GM21515 (cell line): ENCODE data around the gene CYP2A6.
A peak's percentile ranks its signal among the peaks of the same experiment; 100 is the strongest.
"Not testable (repeated sequence)": the region's sequence is repeated elsewhere in the genome, so short reads cannot be mapped to it uniquely, and the experiment has no call there.

Experiments used
- ATAC-seq: cut with Tn5 transposase; IDR thresholded peaks from one replicate; pipeline ENCODE4 v1.9.1; 2021; ENCODE audit not compliant: unreplicated experiment

CYP2A6 gene

DNA sequence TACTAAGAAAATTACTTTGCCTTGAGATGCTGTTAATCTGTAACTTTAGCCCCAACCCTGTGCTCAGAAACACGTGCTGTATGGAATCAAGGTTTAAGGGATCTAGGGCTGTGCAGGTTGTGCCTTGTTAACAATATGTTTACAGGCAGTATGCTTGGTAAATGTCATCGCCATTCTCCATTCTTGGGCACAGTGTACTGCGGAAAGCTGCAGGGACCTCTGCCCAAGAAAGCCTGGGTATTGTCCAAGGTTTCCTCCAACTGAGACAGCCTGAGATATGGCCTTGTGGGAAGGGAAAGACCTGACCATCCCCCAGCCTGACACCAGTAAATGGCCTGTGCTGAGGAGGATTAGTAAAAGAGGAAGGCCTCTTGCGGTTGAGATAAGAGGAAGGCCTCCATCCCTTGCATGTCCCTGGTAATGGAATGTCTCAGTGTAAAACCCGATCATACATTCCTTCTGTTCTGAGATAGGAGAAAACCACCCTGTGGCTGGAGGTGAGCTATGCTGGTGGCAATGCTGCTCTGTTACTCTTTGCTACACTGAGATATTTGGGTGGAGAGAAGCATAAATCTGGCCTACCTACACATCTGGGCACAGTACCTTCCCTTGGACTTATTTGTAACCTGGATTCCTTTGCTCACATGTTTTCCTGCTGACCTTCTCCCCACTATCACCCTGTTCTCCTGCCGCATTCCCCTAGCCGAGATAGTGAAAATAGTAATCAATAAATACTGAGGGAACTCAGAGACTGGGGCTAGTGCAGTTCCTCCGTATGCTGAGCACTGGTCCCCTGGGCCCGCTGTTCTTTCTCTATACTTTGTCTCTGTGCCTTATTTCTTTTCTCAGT is 27.3 kb downstream of the CYP2A6 start:
- ATAC-seq = not testable (repeated sequence)

DNA sequence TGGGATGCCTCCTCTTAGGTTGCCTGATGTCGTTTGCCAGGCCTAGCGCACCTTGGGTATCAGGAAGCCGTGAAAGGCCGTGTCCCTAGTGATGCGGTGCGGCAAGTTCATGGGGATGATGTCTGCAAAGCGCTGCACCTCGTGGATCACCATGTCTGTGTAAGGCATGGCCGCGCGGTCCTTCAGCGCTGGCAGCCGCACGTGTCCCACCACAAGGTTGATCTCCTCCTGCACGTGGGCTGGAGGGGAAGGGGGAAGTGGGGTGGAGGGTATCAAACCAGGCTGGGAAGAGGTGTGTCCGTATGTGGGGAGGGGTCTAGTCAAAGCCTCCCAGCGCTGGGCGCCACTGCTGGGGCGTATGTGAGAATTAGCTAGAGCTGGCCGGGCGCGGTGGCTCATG is 28.1 kb downstream of the CYP2A6 start:
- no peak for ATAC-seq

DNA sequence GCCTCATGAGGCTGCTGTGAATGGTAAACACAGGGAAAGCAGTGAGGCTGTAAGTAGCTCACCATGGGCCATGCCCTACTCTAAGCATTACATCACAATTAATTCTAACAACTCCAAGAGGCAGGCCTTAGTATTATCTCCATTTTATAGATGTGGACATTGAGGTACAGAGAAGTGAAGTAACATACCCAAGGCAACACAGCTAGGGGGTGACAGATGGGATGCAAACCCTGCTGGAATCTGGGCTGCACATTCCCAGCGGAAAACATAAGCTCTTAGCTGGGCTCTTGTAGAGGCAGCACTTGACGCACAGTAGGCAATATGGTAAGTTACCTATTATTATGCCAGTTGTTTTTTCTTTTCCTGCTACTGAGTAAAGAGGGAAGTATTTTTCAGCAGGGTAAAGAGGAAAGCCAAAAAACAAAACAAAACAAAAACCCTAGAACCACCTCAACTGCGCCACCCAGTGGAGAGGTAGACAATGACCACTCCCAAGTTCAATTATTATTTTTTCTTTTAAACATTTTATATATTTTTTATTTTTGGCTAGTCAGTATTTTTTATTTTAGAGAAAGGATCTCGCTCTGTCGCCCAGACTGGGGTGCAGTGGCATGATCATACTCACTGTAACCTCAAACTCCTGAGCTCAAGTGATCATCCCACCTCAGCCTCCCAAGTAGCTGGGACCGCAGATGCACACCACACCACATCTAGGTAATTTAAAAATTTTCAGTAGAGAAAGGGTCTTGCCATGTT is 30.6 kb downstream of the CYP2A6 start:
- ATAC-seq = not testable (repeated sequence)

DNA sequence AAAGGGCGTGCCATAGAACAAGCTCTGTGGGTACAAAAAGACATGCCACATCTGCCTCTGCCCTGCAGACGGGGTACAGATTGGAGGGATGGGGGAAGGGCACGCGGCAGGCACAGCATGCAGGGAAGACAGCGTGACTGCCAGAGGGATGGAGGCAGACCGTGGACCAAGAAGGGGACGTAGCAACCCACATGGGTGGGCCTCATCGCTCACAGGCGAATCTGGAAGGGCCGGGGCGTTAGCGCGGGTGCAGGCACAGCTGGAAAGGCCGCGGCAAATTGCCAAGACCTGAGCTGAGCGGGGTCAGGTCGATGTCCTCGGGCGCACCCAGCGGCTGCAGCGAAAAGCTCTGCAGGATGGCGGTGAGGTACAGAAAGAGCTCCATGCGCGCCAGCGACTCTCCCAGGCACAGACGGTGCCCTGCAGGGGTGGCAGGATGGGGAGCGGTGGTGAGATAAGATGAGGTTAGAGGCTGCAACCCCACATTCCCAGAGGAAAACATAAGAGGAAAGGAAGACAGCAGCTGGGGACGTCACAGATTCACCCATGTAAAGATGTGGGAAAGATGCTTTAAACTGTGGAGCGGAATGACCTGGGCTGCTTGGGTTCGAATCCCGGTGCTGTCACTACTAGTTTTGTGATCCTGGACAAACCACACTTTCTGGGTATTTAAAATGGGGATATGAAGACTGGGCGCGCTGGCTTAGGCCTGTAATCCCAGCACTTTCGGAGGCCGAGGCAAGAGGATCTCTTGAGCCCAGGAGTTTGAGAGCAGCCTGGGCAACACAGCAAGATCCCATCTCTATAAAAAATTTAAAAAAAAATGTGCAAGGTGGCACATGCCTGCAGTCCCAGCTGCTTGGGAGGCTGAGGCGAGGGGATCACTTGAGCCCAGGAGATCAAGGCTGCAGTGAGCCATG is 31.5 kb downstream of the CYP2A6 start:
- ATAC-seq = peak; percentile 64

DNA sequence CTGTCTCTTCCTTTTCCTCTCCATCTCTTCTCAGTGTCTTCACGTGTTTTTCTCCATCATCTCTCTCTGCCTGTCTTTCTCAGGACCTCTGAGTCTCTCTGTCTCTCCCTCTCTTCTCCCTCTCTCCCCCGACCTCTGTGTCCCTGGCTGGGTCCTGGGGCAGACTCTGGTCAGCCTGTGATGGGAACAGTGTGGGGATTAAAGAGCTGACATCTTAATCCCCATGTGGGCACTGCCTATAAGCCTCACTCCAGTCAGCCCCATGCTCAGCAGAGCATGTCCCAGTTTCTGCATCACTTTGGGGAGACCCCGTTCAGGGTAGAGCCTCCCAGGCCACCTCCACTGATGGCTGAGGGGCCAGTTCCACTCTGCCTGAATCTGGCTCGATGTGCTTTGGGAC is 35.0 kb downstream of the CYP2A6 start:
- ATAC-seq = no peak

DNA sequence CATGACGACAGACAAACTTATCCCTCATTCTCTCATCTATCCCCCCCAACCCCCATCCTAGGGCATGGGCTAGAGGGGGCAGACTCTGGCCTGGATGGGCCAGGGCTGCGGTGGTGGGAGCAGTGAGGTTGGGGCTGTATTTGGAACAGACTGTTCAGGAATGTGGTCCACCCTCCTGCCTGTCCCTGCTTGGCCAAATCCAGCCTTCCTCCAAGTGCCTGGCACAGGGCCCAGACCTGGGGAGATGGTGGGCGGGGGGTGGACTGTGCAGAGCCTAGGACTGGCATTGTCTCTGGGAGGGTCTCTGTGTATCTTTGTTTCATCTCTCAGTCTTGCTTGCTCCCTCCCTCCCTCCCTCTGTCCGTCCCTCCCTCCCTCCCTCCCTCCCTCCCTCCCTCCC is 37.1 kb downstream of the CYP2A6 start:
- no peak for ATAC-seq

DNA sequence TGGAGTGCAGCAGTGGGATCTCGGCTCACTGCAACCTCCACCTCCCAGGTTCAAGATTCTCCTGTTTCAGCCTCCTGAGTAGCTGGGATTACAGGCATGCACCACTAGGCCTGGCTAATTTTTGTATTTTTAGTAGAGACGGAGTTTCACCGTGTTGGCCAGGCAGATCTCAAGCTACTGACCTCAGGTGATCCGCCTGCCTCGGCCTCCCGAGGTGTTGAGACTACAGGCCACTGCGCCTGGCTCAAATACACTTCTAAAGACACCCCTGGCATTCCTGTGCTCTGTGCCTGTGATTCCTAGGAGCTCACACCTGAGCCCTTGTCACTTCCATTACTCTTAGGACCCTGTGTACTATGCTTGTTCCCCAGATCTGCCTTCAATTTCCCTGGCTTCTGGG is 37.7 kb downstream of the CYP2A6 start:
- not testable (repeated sequence) for ATAC-seq

DNA sequence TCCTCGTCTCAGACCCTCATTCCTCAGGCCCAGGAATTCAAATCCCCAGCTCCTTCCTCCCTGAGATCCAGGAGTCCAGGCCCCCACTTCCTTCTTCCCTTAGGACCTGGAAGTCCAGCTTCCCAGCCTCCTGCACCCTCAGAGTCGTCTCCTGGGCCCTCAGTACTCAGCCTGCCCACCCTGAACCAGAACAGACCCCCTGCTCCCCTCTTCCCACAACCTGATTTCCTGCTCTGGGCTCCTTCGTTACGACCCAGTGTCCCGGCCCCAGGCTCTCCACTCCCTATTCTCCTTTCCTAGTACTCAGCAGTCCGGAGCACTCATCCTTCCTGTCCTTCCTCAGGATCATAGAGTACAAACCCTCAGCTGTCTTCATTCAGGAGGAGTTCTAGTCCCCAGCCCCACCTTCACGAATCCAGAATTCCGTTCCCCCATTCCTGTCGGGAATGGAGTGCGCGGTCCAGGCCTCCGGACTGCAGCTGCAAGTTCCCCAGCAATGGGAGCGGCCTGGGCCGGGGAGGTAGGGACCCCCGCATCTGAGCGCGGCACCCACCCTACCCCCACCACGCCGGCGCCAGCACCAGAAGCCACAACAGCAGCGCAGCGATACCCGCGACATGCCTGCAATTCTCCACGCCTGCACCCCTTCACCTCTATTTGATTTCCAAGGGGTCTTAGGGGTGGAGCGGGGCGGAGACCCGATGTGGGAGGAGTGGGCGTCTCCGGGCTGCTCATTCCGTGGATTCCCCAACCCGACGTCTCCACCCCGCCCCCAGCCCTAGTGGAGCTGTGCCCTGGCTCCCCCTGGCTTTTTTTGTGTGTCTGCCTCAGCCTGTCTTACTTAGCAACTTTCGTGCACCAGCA is 38.5 kb downstream of the CYP2A6 start:
- no peak for ATAC-seq

DNA sequence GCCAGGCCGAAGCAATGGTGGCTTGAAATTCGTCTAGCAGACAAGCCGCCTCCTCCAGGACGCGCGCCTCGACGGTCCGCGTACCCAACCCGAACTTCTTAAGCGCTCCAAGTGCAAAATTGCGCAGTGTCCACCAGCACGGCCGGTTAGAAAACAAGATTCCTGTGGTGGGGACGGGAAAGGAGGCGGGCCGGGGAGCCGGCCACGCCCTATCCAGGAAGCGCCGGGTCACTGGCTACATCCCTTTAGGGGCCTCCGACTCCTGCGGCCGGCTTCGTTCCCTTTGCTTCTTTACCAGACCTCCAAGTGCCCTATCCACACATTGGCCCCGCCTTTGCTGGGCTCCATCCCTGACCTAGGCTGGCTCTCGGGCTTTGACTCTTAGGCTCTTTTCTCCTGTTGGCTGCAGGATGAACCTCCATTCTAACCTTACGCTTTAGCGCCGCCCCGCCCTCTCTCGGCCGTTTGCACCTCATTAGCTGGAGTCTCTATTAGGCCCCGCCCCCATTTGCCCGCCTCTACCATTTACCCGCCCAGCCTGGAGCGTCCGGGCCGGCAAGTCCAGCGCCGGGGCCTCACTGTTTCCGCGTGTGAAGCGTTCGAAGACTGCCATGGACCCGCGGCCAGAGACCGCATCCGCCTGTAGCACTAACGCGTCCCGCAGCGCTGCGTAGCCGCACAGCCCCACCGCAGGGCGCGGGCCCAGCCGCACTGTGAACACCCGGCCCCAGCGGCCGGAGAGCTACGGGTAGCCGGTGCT is 39.4 kb downstream of the CYP2A6 start:
- ATAC-seq = not testable (repeated sequence)

DNA sequence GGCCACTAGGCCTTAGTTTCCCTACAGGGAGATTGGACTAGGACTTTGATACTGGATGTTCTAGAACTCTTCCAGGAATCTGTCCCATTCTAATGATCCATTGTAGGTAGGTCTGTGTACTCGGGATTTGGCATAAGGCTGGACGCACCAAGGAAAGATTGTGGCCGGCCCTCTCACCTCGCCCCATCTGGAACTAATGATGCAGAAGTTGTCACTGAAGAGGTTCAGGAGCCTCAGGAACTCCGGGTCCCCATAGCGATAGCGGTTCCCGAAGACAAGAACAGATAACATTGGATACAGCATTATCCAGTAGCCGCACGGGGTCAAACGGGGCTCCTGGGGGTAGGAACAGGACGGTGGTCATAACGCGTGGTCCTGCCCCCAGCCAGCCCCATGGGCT is 40.1 kb downstream of the CYP2A6 start:
- ATAC-seq = no peak

DNA sequence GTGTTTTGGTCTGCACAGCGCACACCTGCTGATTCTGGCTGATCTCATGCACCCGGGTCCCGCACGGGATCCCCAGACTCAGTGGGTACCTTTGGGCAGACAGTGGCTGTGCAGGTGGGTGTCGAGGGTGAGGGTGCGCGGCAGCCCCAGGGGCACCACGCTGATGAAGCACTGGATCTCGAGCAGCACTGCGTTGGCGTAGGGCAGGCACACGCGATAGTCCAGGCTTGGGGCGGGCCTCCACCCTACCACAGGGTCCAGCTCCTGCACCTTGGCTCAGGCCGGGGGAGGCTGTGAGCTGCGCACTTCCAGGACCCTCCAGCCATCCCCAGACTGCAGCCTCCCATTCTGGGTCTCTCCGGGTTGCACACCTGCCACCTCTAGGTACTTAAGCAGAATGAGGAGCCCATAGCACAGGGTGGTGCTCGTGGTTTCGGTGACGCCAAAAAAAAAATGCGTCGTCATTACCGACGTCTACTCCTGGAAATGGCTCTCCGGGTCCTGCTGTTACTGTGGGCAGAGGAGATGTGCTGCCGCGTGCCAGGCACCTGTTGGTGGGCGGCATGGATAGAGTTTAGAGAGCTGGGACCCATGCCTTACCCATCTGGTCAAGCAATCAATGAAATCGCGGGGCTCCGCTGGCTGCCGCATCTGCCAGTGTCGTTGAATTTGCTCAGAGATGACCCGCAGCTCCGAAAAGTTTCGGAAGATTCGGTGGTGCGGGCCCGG is 40.7 kb downstream of the CYP2A6 start:
- ATAC-seq = no peak

DNA sequence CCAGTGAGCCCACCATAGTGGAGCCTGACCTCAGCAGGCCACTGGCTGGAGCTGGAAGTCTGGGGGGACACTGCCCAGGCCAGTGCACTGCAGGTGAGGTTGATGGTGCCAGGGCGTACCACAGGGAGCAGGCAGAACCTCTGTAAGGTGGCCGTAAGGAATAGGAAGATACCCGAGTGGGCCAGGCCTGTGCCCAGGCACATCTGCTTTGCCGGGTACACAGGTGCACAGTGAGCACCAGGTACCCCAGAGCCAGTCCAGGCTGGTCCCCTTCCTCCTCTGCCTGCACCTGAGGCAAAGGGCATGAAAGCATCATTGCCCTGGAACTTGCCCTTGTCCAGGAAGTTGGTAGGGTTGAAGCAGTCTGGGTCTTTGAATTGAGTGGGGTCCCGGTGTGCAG is 41.8 kb downstream of the CYP2A6 start:
- ATAC-seq = no peak

DNA sequence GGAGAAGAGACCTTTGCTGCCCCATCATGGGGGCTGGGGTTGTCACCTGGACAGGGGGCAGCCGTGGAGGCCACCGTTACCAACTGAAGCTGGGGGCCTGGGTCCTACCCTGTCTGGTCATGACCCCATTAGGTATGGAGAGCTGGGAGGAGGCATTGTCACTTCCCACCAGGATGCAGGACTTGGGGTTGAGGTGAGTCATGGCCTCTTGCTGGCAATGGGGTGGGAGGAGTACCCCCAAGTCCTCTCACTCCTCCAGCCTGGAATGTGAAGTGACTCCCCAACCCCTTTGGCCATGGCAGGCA is 42.3 kb downstream of the CYP2A6 start:
- ATAC-seq = no peak

DNA sequence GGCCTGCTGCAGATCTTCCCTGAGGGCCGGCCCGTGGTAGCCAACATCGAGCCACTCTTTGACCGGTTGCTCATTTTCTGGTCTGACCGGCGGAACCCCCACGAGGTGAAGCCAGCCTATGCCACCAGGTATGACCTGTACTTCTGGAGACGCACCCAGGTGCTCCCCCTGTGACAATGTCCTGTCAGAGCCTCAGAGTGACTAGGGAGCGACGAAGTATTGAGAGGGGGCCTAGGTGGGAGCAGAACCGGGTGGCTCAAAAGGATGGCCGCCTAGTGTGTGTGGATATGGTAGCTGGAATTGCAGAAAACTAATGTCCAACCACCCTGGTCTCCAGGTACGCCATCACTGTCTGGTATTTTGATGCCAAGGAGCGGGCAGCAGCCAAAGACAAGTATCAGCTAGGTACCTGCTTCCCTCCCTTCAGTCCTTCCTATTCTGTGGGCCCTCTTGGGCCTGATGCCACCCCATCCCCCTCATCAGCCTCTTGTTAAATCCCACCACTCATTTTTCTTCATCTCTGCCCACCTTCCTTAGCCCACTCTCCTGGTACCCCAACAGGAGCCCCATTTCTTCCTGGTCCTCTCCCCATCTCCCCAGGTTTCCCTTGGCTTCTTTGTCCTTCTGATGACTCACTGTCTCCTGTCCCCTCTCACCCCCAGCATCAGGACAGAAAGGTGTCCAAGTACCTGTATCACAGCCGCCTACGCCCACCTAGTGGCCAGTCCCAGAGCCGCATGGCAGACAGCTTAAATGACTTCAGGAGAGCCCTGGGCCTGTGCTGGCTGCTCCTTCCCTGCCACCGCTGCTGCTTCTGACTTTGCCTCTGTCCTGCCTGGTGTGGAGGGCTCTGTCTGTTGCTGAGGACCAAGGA is 42.9 kb downstream of the CYP2A6 start:
- ATAC-seq = no peak

DNA sequence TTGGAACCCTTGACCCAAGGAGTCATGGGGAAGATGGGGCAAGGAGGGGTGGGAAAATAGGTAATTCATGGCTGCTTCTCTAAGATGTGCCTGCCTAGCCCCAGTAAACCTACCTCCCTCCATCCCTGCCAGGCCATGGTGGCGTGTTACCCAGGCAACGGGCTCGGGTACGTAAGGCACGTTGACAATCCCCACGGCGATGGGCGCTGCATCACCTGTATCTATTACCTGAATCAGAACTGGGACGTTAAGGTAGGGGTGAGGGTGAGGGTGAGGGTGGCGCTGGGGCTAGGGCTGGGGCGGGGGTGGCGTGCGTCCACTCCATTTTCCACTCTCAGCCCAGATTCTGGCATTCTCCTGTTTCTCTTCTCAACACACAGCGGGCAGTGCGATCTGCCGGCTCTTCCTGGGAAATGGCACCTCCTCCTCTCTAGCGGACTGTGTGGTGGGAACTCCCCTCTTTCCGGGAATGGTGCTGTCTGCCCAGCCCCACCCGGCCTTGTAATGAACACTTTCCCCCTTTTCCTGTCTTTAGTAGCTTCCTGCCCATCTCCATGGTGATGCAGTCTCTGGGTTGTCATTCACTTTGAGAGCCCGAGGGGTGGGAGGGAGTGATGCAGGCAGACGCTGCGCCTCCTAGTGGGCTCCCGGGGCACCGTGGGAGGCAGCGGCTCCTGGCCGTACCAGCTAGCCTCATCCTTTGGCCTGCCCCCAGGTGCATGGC is 43.7 kb downstream of the CYP2A6 start:
- no peak for ATAC-seq

DNA sequence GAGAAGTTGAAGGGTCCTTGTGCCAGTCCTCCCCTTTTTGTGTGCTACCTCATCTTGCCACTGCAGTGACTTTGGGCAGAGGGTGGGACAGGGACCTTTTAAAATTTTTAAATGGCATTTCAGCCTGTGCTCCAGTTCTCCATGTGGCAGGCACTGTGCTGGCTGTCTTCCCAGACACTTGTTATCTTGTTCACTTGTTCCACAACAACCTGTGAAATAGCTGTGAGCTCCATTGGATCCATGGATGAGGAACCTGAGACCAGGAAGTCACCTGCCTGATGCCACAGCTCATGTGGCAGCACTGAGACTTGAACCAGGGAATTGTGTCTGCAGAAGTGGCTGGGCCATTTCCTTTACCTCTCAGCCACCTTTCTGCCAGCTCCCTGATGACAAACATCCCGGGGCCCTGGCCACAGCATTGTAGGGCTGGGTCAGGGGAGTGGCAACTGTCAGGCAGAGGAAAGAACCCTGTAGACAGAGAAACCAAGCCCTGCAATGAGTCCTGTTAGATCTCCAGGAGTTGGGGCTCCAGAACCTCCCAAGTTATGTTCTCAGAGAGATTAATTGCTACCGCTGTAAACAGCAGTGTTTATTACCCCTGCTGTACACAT is 44.9 kb downstream of the CYP2A6 start:
- no peak for ATAC-seq

DNA sequence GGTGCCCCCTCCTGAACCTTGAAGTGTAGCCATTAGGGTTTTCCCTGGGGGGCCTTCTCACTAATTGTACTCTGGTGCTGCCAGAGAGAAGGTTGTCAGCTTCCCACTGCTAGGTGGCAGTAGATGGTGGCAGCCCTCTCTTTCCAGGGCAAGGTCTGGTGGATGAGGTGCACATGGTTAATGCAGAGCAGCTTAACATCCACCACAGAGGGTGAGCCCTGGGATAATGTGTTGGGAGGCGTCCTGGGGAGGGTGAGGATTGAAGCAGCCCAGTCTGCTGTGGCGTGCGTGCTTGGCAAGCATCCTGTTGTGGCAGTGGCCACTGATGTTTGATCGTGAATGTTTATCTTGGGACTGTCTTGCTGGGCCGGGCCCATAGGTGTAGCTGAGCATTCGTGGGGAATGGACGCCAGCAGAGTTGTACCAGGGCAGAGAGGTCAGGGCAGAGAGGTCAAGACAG is 45.4 kb downstream of the CYP2A6 start:
- ATAC-seq = no peak
